ENCODE data around the gene TSSK3.

The TSSK3 gene

GRCh38 chr1:32400876-32401631 lies 38.7 kb downstream of the TSSK3 start:
- peak; percentile 2 to 11 for DNase-seq (ENCODE audit: low read depth in 2 of 2)

- DNase-seq (ENCODE audit: low read depth in 2 of 2), result no peak
These were observed 42.6 kb downstream of the TSSK3 start for GRCh38 chr1:32404946-32405345.

GRCh38 chr1:32405672-32406467 lies 43.5 kb downstream of the TSSK3 start:
- DNase-seq (ENCODE audit: low read depth in 2 of 2), result no peak

- no peak for DNase-seq (ENCODE audit: low read depth in 2 of 2)
These were observed 44.3 kb downstream of the TSSK3 start for GRCh38 chr1:32406629-32407111.

- no peak for DNase-seq (ENCODE audit: low read depth in 2 of 2)
These were observed 48.9 kb downstream of the TSSK3 start for GRCh38 chr1:32411261-32411660.

- DNase-seq (ENCODE audit: low read depth in 2 of 2), result peak; percentile 48 to 54
These were observed 51.3 kb downstream of the TSSK3 start for GRCh38 chr1:32413507-32414185.

Data from stimulated activated CD8-positive, alpha-beta memory T cell treated with anti-CD3 and anti-CD28 coated beads, Interleukin-2, amount 100 ng/mL, for 1 hour (primary cell).